Measurements from ENCODE around the gene MKNK1.
A peak's percentile ranks its signal among the peaks of the same experiment; 100 is the strongest.

- TF ChIP-seq E2F4 (CRISPR knock-in tag; IDR thresholded peaks at IDR 0.05; ENCODE audit: borderline replicate concordance, low read depth) (no peak), ZNF416 (CRISPR knock-in tag; IDR thresholded peaks at IDR 0.05) (no peak), CTCF (IDR thresholded peaks at IDR 0.05) (peak; percentile 23; the same call in 1 of the 2 replicates), E2F1 (CRISPR knock-in tag; IDR thresholded peaks at IDR 0.05) (no peak)
Observed at GRCh38 chr1:46622344-46622743, 18.3 kb upstream of the MKNK1 start.
